ENCODE measurements around the gene BLTP3A. TPM values are rescaled to one million over a fixed set of nuclear protein-coding genes. Genes with fewer than 3 reads are reported as not detected.
"Not testable (repeated sequence)": the region's sequence is repeated elsewhere in the genome, so short reads cannot be mapped to it uniquely, and the experiment has no call there.

The BLTP3A gene
- total RNA-seq, 1 experiment from 2014 or later = 22.3 TPM

GRCh38 chr6:34756513-34756856 is 35.4 kb upstream of the BLTP3A start:
- POLR2A ChIA-PET (ENCODE audit: unreplicated experiment) = interaction anchor here (0.7 to 1.6 kb wide), 4 partner anchors 11 to 131 kb away, joined by 5 to 23 read pairs (median 14); partner anchors contain the start of gene ILRUN

GRCh38 chr6:34757687-34758274 is 34.1 kb upstream of the BLTP3A start:
- Histone ChIP-seq H4K20me1 (ENCODE audit: insufficient read depth) (0 out of 2 replicates have a peak, but pooled peaks cover 2% of the 10 kb centered on the region), H3K9me2 (ENCODE audit: insufficient read depth) (no peaks in the 10 kb centered on the region), H3K4me3 (peak overlapping the region; percentile 94), H3K36me3 (ENCODE audit: low read depth) (peaks cover 12% of the 10 kb centered on the region), H3K9me3 (ENCODE audit: insufficient read depth, low read depth) (no peaks in the 10 kb centered on the region), H3K79me2 (ENCODE audit: low read depth) (peaks cover 50% of the 10 kb centered on the region), H3K27ac (peak overlapping the region; percentile 91; the same call in 1 of the 2 replicates), H3K4me2 (peak overlapping the region; percentile 96), H3K27me3 (ENCODE audit: insufficient read depth, low read depth) (no peaks in the 10 kb centered on the region), H3F3A (ENCODE audit: insufficient read depth, low read depth) (peaks cover 25% of the 10 kb centered on the region), H2AFZ (peak overlapping the region; percentile 96), H3K4me1 (replicated peaks; ENCODE audit: insufficient read depth) (peaks cover 8% of the 10 kb centered on the region)
- no TSS peak for BruUV-seq (replicated peaks)
- TF ChIP-seq EZH2 (IDR thresholded peaks at IDR 0.05; ENCODE audit: low read depth) (no peak), CTCF (conservative IDR thresholded peaks at IDR 0.05) (no peak)
- ChIA-PET CTCF (interaction anchor here (0.6 kb wide), 1 partner anchor 594 kb away, joined by 4 read pairs; no protein-coding TSS in a partner anchor), POLR2A (ENCODE audit: unreplicated experiment) (interaction anchor here (0.6 to 1.6 kb wide), 4 partner anchors 12 to 100 kb away, joined by 3 to 23 read pairs (median 14); partner anchors contain the start of gene ILRUN)
- intact Hi-C loops (cut with micrococcal nuclease; ENCODE audit: unreplicated experiment) = loop anchor here (1.0 to 10.0 kb wide), 6 partner anchors 40 to 293 kb away; partner anchors contain the start of genes PACSIN1 and TAF11
- no peak for DNase-seq

More at GRCh38 chr6:34756513-34756856, 35.4 kb upstream of the BLTP3A start:
- intact Hi-C loops (cut with micrococcal nuclease; ENCODE audit: unreplicated experiment) = loop anchor here (2.0 to 10.0 kb wide), 3 partner anchors 39 to 292 kb away; partner anchors contain the start of gene PACSIN1
- H3K27me3 ChIP-seq (ENCODE audit: insufficient read depth, low read depth); H3K9me3 ChIP-seq (ENCODE audit: insufficient read depth, low read depth); H4K20me1 ChIP-seq (ENCODE audit: insufficient read depth); BruUV-seq (replicated peaks); CTCF ChIA-PET; H3K9me2 ChIP-seq (ENCODE audit: insufficient read depth); H3K4me1 ChIP-seq (replicated peaks; ENCODE audit: insufficient read depth); H3K36me3 ChIP-seq (ENCODE audit: low read depth): not testable (repeated sequence)
- peaks cover 25% of the 10 kb centered on the region for H3F3A ChIP-seq (ENCODE audit: insufficient read depth, low read depth)
- H3K4me3 ChIP-seq = peak overlapping the region; percentile 94
- peaks cover 42% of the 10 kb centered on the region for H3K79me2 ChIP-seq (ENCODE audit: low read depth)
- H2AFZ ChIP-seq = peak overlapping the region; percentile 96
- TF ChIP-seq CTCF (conservative IDR thresholded peaks at IDR 0.05) = peak; percentile 76
- H3K4me2 ChIP-seq = peak overlapping the region; percentile 96
- peak in 1 of 2 experiments; percentile 45 for DNase-seq
- H3K27ac ChIP-seq = peak overlapping the region; percentile 91

DNA sequence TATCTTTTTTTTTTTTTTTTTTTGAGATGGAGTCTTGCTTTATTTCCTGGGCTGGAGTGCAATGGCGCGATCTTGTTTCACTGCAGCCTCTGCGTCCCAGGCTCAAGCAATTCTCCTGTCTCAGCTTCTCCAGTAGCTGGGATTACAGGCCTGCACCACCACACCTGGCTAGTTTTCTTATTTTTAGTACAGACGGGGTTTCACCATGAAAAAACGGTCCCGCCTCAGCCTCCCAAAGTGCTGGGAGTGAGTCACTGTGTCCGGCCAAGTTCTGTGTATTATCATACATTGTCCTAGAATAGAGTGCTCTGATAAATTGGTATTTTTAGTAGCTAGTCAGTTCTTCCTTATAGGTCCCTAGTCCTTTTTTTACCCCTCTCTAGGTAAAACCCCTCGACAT is 31.8 kb upstream of the BLTP3A start:
- intact Hi-C loops (cut with micrococcal nuclease; ENCODE audit: unreplicated experiment) = no loop called here
- Histone ChIP-seq H3K27ac (no peak overlapping the region), H3K79me2 (ENCODE audit: low read depth) (peaks cover 50% of the 10 kb centered on the region), H4K20me1 (ENCODE audit: insufficient read depth) (0 out of 2 replicates have a peak, but pooled peaks cover 4% of the 10 kb centered on the region), H2AFZ (no peak overlapping the region), H3K4me2 (no peak overlapping the region), H3K4me1 (replicated peaks; ENCODE audit: insufficient read depth) (peaks cover 8% of the 10 kb centered on the region), H3K36me3 (ENCODE audit: low read depth) (peaks cover 12% of the 10 kb centered on the region), H3K9me3 (ENCODE audit: insufficient read depth, low read depth) (no peaks in the 10 kb centered on the region), H3K9me2 (ENCODE audit: insufficient read depth) (no peaks in the 10 kb centered on the region), H3F3A (ENCODE audit: insufficient read depth, low read depth) (peaks cover 16% of the 10 kb centered on the region), H3K4me3 (no peak overlapping the region), H3K27me3 (ENCODE audit: insufficient read depth, low read depth) (no peaks in the 10 kb centered on the region)
- BruUV-seq (replicated peaks) = no TSS peak
- TF ChIP-seq EZH2 (IDR thresholded peaks at IDR 0.05; ENCODE audit: low read depth) (no peak), CTCF (conservative IDR thresholded peaks at IDR 0.05) (no peak)
- no peak for DNase-seq
- ChIA-PET POLR2A (ENCODE audit: unreplicated experiment) (no interaction called here), CTCF (no interaction called here)

DNA sequence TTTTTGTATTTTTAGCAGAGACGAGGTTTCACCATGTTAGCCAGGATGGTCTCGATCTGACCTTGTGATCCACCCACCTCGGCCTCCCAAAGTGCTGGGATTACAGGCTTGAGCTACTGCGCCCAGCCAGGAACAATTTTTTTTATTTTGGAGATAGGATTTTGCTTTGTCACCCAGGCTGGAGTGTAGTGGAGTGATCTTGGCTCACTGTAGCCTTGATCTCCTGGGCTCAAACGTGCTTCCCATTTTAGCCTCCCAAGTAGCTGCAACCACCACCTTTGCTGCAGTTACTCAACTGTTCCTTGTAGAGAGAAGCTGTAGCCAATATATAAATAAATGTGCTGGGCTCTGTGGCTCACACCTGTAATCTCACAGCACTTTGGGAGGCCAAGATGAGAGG is 30.2 kb upstream of the BLTP3A start:
- BruUV-seq (replicated peaks); H3K4me1 ChIP-seq (replicated peaks; ENCODE audit: insufficient read depth); H3K9me3 ChIP-seq (ENCODE audit: insufficient read depth, low read depth); POLR2A ChIA-PET (ENCODE audit: unreplicated experiment); DNase-seq; H3K4me2 ChIP-seq; H3K4me3 ChIP-seq; H3K9me2 ChIP-seq (ENCODE audit: insufficient read depth); CTCF ChIA-PET; H2AFZ ChIP-seq; H3K27me3 ChIP-seq (ENCODE audit: insufficient read depth, low read depth); H4K20me1 ChIP-seq (ENCODE audit: insufficient read depth); intact Hi-C loops (cut with micrococcal nuclease; ENCODE audit: unreplicated experiment); H3K27ac ChIP-seq: not testable (repeated sequence)
- peaks cover 17% of the 10 kb centered on the region for H3K36me3 ChIP-seq (ENCODE audit: low read depth)
- H3F3A ChIP-seq (ENCODE audit: insufficient read depth, low read depth) = peaks cover 16% of the 10 kb centered on the region
- peaks cover 50% of the 10 kb centered on the region for H3K79me2 ChIP-seq (ENCODE audit: low read depth)

Measured in PC-9 (cell line).